ENCODE data around the gene HSH2D.

The HSH2D gene

DNA sequence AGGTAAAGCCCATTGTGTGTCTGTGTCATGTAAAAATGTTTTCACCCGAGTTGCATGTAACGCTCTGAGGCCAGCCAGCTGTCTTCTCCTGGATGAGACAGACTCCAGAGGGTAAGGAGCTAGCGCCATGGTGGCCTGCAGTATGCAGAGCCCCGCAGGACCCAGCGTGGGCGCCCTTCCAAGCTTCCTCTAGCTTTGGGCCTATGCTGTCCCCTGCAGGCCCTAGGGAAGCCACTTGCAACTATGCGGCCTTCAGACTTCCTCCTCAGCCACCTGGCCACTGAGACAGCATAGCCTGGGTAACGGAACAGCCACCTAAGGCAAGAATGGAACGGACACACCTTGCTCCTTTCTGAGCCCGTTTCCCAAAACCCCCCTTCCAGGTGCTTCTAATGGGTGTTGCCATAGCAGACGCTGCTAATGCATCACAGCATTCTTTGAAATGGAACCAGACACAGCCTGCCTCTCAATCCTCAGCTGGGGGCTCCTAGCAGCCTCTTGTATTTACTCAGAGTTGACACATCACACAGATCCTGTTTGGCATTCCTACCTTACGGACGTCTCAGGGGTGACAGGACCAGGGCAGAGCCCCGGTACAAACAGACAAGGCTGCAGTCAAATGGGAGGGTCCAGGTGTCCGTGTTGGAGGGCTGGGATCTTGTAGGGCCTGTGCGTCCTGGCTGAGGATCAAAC, 47.9 kb downstream of the HSH2D start:
- DNase-seq (ENCODE audit: low read depth in 2 of 3, low spot score in 2 of 3): no peak

GRCh38 chr19:16193466-16193865, 50.0 kb downstream of the HSH2D start:
- no peak for DNase-seq (ENCODE audit: low read depth in 2 of 3, low spot score in 2 of 3)

DNA sequence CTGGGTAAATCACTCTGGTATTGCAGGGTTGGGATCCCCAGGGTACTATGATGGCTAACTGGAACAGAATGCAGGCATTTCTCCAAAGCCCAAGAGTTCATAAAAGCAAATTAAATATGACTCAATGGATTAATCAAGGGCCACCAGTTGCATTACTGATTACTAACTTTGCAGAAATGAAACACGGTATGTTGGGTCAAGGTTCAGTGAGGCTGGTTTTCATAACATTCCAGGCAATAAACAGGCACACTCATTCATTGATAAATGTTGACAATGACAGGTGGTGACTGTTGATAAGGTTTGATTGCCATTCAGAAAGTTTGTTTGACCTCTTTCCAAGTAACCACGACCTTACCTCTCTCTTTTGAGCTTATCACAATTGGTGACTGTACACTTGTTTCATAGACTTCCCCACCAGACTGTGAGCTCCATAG, 53.7 kb downstream of the HSH2D start:
- DNase-seq (ENCODE audit: low read depth in 2 of 3, low spot score in 2 of 3): no peak

DNA sequence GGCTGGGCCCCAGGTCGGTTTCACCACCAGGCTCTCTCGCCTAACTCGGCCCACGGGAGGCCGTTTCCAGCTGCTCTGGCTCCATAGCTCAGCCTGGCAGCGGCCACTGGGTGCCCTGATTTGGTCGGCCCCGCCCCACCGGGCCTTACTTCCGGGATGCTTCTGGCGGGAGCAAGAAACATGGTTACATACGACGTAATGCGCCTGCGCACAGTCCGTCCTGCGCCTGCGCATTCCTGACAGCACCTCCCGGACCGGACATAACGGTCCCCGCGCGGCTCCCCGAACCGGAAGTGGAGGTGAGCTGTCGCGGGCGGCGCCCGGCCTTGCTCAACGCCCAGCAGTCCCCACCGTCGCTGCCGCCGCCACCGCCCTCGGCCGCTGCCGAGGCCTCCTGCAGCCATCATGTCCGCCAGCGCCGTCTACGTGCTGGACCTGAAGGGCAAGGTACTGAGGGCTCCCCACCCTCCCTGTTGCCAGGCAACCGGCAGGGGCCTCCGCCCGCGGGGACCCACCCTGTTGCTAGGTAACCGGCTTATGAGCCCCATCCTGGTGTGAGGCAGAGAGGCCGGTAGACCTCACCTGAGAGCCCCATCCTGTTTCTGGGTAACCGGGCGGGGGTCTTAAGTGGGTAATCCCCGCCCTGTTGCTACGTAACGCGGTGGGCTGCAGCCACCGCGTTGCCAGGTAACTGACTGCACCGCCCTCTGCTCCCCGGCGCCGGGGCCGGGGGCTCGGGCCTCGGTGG, 54.3 kb downstream of the HSH2D start, which contains the start of gene AP1M1:
Gene AP1M1, plus strand, starts transcription at position 290 of the 748 bp plus-strand sequence. Its CDS starts 116 bp downstream, at position 406.
- DNase-seq (ENCODE audit: low read depth in 2 of 3, low spot score in 2 of 3): peak; percentile 95 to 99 (median 96)

DNA sequence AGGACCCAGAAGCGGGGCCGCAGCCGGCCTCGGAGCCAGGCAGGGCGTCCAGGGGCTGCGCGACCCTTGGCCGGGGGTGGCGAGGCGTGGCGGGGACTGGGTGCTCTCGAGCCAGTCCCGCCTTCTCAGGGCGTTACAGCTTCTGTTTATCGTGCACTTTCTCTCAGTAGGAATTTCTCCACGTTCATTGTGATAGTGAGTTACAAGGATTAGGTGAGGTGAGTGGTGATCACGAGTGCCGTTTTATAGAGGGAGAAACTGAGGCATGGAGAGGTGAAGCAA, 54.8 kb downstream of the HSH2D start:
- no peak for DNase-seq (ENCODE audit: low read depth in 2 of 3, low spot score in 2 of 3)

- DNase-seq (ENCODE audit: low read depth in 2 of 3, low spot score in 2 of 3): no peak
Measured at GRCh38 chr19:16199275-16199932, 55.9 kb downstream of the HSH2D start.

DNA sequence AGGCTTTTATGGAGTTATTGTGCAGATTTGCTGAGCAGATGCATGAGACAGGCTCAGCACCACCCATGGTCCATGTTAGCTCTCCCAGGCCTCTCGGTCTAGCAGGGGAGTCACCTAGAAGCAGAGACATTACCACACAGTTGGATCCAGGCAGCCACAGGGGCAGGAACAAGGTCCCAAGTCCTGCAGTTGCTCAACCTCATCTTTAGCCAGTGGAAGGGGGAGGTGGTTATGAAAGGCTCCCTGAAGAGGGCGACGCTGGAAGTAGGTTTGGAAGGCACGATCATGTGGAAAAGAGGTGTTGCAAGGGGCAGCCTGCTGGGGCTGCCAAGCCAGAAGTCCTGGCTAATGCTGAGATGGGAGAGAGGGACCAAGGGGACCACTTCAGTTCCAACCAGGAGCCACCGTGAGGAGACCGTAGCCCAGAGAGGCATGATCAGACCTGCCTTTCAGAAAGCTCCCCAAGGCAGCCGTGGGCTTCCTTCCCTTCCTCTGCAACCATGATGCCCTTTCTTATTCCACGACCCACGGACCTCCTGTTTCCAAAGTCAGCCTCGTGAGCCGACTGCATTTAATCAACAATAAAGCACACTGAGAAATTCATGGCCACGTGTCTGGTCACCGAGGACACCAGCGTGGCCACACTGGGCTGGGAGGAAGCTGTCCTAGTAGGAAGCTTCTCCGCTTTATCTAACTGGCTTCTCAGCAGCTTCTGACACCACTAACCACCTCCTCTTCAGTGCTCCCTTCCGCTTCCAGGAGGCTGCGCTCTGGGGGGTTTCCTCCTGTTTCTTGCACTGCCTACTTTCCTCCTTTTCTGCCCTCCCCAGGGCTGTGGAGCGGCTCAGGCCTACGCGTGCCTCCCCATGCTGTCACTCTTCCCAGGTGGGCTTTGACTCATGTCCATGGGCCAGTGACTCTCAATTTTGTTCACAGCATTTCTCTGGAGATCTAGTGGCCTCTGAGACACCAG, 56.8 kb downstream of the HSH2D start:
- no peak for DNase-seq (ENCODE audit: low read depth in 2 of 3, low spot score in 2 of 3)

DNA sequence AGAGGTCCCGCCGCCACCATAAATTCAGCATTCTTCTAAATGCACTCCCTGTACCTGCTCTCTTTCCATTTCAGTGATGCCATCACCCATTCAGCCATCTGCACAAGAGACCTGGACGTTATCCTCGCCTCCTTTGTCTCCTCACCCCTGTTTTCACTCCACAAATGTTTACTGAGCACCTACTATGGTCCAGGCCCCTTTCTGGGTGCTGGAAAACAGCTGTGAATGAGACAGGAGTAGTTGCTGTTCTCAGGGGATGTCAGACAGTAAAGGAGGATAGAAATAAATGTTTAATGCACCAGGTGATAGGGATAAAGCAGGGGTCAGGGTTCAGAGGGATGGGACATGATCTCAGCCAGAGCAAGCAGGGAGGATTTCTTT, 57.5 kb downstream of the HSH2D start:
- no peak for DNase-seq (ENCODE audit: low read depth in 2 of 3, low spot score in 2 of 3)

- DNase-seq (ENCODE audit: low read depth in 2 of 3, low spot score in 2 of 3): no peak
Measured at GRCh38 chr19:16202320-16203255, 59.1 kb downstream of the HSH2D start.

- DNase-seq (ENCODE audit: low read depth in 2 of 3, low spot score in 2 of 3): no peak
Measured at GRCh38 chr19:16203256-16204004, 59.9 kb downstream of the HSH2D start.

DNA sequence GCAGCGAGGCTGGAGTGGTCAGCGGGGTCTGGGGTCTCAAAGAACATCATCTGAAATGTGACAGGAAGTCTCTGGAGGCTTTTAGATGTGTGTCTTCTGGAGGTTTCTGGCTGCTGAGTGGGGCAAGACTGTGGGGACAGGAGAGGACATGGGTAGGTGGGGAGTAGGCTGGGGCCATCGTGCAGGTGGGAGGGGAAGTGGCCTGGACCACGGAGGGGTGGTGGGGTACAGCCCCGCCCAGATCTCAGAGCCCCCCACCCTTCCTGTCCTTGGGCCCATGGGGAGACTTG, 60.5 kb downstream of the HSH2D start:
- DNase-seq (ENCODE audit: low read depth in 2 of 3, low spot score in 2 of 3): no peak

- DNase-seq (ENCODE audit: low read depth in 2 of 3, low spot score in 2 of 3): no peak
Measured at GRCh38 chr19:16205205-16206045, 61.9 kb downstream of the HSH2D start.

DNA sequence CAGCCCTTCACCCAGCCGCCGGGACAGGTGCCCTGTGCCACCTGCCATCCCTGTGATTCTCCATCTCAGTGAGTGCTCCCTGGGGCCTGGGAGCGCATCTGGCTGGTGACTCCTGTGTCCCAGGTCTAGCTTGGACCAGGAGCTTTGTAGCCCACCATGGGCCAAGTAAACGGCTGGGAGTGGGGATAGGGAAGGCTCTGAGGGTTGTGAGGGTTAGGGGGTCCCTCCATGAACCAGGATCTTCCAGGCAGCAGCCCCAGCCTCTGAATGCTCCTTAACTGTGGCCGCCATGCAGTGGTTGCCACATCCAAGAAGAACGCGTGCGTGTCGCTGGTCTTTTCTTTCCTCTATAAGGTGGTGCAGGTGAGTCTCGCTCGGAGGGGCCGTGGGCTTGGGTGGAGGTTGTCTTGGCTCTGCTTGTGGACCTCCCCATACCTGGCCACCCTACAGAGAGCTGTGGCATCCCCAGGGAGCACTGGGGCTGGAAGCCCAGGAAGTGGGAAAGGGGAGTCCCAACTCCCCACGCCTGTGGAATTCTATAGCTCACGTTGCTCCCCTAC, 62.6 kb downstream of the HSH2D start:
- DNase-seq (ENCODE audit: low read depth in 2 of 3, low spot score in 2 of 3): no peak

DNA sequence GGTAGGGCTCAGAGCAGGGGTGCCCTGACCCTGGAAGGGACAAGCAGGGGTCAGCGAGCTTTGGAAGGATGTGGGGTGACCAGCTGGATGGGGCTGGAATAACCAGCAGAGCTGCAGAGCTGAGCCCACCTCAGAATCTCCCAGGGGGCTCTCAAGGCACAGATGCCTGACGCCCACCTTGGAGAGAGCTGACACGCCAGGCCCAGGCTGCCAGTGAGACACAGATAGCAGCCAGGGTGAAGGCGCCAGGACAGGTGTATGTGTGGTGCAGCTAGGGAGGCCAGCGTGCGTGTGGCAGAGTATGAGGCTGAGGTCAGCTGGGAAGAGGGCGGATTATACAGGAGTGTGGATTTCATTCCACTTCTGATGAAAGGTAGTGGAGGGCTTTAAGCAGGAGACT, 63.2 kb downstream of the HSH2D start:
- no peak for DNase-seq (ENCODE audit: low read depth in 2 of 3, low spot score in 2 of 3)

GRCh38 chr19:16207063-16207462, 63.6 kb downstream of the HSH2D start:
- no peak for DNase-seq (ENCODE audit: low read depth in 2 of 3, low spot score in 2 of 3)

- no peak for DNase-seq (ENCODE audit: low read depth in 2 of 3, low spot score in 2 of 3)
Measured at GRCh38 chr19:16207490-16208025, 64.1 kb downstream of the HSH2D start.
